Cerebellar nuclear complex (tissue), 1 donor: ENCODE data around the gene TVP23B.
"Not testable (repeated sequence)": the region's sequence is repeated elsewhere in the genome, so short reads cannot be mapped to it uniquely, and the experiment has no call there.

Experiments
- DNase-seq, 2 experiments: peaks; one replicate each; lab custom pipeline; 2025; lab: John Stamatoyannopoulos, UW

The TVP23B gene

GRCh38 chr17:18791402-18791801 is 10.4 kb downstream of the TVP23B start:
- not testable (repeated sequence) for DNase-seq

GRCh38 chr17:18794841-18795240 is 13.9 kb downstream of the TVP23B start:
- not testable (repeated sequence) for DNase-seq

GRCh38 chr17:18796887-18797286 is 15.9 kb downstream of the TVP23B start:
- DNase-seq = not testable (repeated sequence)

- not testable (repeated sequence) for DNase-seq
Measured at GRCh38 chr17:18803458-18804245, 22.7 kb downstream of the TVP23B start.

DNA sequence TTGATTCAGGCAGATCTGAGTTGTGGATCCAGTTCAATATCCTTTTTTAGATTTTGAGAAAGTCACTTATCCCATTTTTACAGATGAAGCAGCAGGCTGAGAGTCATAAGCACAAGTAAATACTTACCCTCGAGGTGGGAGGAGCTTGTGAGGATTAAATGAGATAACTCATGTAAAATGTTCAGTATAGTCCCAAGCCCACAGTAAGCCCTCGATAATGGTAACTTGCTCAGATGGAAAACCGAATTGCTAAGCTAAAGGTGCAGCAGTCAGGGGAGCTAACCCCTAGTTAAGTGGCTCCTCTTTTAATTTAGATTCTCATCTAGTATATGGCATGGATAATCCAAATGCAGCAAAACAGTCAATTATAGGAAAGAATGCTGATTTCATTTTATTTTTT is 34.9 kb downstream of the TVP23B start:
- not testable (repeated sequence) for DNase-seq

GRCh38 chr17:18816489-18817371 is 35.7 kb downstream of the TVP23B start:
- DNase-seq = not testable (repeated sequence)

DNA sequence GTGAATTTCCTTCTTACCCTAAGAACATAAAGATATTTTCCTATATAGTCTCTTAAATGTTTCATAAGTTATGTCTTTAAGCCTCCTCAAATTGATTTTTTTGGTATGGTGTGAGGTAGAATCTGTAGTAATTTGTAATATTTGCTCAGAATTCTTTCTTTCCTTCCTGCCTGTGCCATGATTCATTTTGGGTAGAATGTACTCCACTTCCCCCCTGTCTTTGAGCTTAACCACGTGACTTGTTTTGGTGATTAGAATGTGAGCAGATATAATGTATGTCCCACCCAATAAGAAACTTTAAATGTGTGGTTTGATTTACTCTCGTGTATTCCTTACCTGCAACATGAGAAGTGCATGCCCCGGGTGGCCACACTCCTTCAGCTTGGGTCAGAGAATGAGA is 40.4 kb downstream of the TVP23B start:
- DNase-seq = not testable (repeated sequence)

DNA sequence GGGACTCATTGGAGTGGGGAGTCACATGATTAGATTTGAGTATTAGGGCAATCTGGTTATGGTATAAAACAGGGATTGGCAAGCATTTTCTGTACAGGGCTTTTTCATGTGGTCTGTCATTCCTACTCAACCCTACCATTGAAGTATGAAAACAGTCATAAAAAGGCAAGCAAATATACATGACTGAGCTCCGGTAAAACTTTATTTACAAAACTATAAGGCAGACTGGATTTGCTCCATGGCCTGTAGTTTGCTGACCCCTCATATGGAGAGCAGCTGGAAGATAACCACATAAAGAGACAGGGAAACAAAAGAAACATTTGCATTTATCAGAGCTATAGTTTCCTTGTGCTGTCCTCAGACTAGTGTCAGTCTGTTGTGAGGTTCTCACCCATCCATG is 46.6 kb downstream of the TVP23B start:
- DNase-seq = not testable (repeated sequence)

GRCh38 chr17:18848501-18848900 is 67.5 kb downstream of the TVP23B start:
- DNase-seq = no peak

- no peak for DNase-seq
Measured at GRCh38 chr17:18850679-18851078, 69.7 kb downstream of the TVP23B start.

- DNase-seq = no peak
Measured at GRCh38 chr17:18851201-18851600, 70.2 kb downstream of the TVP23B start.

DNA sequence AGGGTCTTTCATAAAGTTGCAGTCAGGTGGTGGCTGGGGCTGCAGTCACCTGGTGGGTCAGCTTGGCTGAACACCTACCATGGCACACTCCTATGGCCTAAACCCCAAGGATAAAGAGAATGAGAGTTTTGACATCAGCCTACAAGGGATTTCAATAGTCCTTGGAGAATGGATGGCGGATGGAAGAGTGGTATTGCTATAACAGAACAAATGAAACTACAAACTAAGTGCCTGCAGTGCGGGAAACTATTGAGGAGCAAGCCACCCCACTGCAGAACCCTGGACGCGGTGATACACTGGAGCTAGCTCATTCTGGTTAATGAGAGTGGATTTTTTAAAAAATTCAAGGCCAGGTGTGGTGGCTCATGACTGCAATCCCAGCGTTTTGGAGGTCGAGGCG is 74.0 kb downstream of the TVP23B start:
- DNase-seq = no peak

- peak; percentile 80 to 97 for DNase-seq
Measured at GRCh38 chr17:18855831-18856569, 75.0 kb downstream of the TVP23B start.
